HG03457 (cell line): ENCODE data around the gene ZNF366.

Source experiments
- ATAC-seq: cut with Tn5 transposase; IDR thresholded peaks from one replicate; pipeline ENCODE4 v1.9.1; 2021; ENCODE audit warnings: moderate number of reproducible peaks; ENCODE audit not compliant: unreplicated experiment

The ZNF366 gene

DNA sequence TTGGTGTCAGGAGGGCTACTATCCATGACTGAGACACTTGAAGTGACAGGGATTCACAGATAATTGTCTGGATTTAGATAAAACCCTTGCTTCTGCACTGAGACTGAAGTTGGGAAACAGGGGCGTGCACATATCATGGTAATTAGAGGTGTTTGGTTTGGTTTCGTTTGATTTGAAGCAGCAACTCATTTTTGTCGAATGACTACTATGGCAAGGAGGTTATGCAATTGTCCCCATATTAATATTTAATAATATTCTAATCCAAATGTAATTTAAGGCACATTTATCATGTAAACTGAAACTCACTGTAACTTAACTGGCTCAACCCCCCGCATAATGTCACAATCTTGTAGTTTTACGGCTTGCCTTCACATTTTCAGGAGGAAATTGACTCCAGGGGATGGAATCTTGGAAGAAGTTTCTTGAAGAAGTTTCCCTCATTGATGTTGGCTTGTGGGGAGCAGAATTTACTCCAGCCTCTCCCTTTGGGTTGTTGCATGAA is 12.5 kb downstream of the ZNF366 start:
- ATAC-seq = no peak

- ATAC-seq = no peak
Observed at GRCh38 chr5:72489536-72489935, 17.7 kb downstream of the ZNF366 start.

GRCh38 chr5:72488756-72489155 is 18.5 kb downstream of the ZNF366 start:
- no peak for ATAC-seq

- ATAC-seq = no peak
Observed at GRCh38 chr5:72487177-72487576, 20.0 kb downstream of the ZNF366 start.

- no peak for ATAC-seq
Observed at GRCh38 chr5:72486371-72486770, 20.8 kb downstream of the ZNF366 start.

GRCh38 chr5:72485430-72485974 is 21.7 kb downstream of the ZNF366 start:
- ATAC-seq = no peak

DNA sequence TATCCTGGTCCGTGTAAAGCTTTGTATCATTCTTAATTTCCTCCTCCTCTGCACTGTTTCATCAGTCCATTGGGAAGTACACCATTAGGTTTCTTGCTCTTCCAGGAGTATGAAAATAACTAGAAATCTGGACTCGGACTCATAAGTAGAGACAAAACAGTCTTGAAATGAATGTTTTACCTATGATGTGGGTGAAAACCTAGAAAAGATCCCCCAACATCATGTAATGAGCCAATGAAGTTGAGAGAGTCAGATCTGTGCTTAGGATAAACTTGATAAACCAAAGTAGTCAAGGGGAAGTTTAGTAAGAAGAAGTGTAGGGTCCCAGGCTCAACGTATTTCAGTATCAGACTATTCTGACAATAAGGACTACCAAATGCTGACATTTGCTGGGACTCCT is 25.2 kb downstream of the ZNF366 start:
- no peak for ATAC-seq

GRCh38 chr5:72480841-72481240 is 26.4 kb downstream of the ZNF366 start:
- no peak for ATAC-seq

GRCh38 chr5:72479921-72480320 is 27.3 kb downstream of the ZNF366 start:
- ATAC-seq = no peak

GRCh38 chr5:72478684-72479083 is 28.5 kb downstream of the ZNF366 start:
- ATAC-seq = no peak

GRCh38 chr5:72478276-72478675 is 28.9 kb downstream of the ZNF366 start:
- ATAC-seq = no peak

- ATAC-seq = no peak
Observed at GRCh38 chr5:72477644-72478043, 29.6 kb downstream of the ZNF366 start.

- ATAC-seq = no peak
Observed at GRCh38 chr5:72477176-72477575, 30.0 kb downstream of the ZNF366 start.

- no peak for ATAC-seq
Observed at GRCh38 chr5:72476721-72477120, 30.5 kb downstream of the ZNF366 start.

GRCh38 chr5:72476275-72476674 is 30.9 kb downstream of the ZNF366 start:
- ATAC-seq = no peak

GRCh38 chr5:72474516-72474915 is 32.7 kb downstream of the ZNF366 start:
- no peak for ATAC-seq

GRCh38 chr5:72474046-72474500 is 33.1 kb downstream of the ZNF366 start:
- no peak for ATAC-seq

- ATAC-seq = no peak
Observed at GRCh38 chr5:72472666-72473422, 34.4 kb downstream of the ZNF366 start.

- no peak for ATAC-seq
Observed at GRCh38 chr5:72472031-72472430, 35.2 kb downstream of the ZNF366 start.

DNA sequence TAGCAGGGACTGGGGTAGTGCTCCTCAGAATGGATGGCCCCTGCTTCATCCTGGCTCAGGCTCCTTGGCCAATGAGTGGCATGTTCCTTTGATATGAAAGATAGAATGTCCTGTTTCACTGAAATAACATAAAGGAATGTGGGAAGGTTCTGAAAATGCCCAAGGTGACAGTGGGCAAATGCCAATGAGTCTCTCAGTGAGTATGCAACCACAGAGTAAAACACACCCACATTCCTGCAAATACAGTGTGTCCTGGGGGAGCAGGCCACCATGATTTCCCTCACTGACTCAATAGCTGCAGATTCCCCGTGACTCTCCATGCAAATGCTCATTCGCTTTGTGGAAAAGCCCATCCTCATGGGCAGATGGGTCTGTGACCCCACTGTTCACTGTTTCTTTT is 36.4 kb downstream of the ZNF366 start:
- ATAC-seq = no peak

GRCh38 chr5:72468606-72469005 is 38.6 kb downstream of the ZNF366 start:
- no peak for ATAC-seq

DNA sequence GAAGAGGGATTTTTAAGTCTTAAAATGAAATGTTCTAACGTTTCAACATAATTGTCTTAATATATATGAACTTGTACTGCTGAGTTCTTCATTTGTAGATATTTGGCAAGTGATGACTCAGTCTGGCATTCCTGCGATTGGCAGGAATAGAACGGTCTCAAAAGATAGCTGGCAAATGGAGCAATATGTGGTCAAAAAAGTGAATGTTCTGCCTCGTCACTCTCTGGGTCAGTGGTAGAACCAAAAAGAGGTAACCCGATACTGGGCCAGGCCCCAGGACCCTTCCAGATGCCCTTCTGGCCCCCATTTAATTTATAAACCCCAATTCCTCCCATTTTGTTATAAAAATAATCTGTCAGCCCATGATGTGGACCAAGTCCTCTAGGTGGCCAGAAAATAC is 39.2 kb downstream of the ZNF366 start:
- no peak for ATAC-seq

- ATAC-seq = no peak
Observed at GRCh38 chr5:72467461-72467860, 39.7 kb downstream of the ZNF366 start.
